HS-27A (cell line): ENCODE data around the gene PCBD2.
"Not testable (repeated sequence)": the region's sequence is repeated elsewhere in the genome, so short reads cannot be mapped to it uniquely, and the experiment has no call there.

Source experiments
- DNase-seq: peaks from one replicate; pipeline ENCODE4 v3.0.0-alpha.2; 2012; ENCODE audit warnings: low read depth, missing footprints

Gene PCBD2

DNA sequence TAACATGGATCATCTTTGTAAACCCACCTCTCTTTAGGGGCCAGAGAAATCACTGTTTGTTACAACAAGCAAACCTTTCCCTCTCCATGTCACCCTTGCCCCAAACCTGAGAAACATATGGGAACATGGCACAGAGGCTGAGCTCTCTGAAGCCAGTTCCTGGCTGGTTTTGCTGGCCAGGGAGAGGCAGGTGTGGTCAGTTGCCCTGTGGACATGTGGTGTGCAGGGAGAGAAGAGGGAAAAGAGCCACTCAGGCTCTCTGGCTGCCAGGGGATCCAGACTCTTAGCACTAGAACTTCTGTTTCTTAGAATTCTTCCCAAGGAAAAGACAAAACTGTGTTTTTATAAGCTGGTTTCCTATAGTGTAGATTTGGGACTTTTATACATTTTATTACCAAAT, 58.2 kb downstream of the PCBD2 start:
- DNase-seq = no peak

DNA sequence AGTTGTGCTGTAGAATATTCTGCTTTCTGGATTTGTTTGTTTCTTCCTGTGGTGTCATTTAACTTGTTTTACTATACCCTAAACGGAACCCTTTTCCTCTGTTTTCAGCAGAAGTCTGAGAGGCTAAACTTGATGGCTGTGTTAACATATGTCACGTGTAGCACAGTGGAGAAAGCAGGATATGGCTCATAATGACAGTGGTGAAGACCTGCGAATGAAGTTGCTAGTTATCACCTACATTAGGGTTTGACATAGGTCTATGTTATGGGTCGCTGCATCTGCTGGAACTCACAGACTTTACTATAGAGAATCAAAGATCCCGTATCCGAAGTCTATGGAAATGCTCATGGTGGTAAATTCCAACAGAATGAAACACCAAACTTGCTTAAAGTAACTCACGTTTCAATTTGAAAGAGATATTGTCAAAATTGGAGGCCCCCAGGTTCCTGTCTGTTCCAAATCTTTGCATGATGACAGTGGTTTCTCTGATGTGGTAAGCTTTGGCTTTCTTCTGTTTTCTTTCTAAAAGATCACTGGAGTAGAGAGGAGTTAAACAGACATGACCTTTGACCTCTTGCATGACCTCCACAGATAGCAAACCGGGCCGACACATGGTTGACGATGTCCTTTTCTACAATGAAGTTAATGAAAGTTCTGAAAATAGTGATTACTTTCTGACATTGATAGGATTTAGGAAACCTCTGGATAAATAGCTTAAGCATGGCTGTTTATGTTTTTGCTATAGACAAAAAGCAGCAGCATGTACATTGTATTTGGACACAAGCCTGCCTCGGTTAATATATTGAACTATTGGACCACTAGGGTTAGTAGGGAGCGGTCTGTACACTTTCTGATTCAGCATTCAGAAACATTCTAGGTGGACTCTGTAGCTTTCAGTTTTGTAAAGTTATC, 59.7 kb downstream of the PCBD2 start:
- no peak for DNase-seq

DNA sequence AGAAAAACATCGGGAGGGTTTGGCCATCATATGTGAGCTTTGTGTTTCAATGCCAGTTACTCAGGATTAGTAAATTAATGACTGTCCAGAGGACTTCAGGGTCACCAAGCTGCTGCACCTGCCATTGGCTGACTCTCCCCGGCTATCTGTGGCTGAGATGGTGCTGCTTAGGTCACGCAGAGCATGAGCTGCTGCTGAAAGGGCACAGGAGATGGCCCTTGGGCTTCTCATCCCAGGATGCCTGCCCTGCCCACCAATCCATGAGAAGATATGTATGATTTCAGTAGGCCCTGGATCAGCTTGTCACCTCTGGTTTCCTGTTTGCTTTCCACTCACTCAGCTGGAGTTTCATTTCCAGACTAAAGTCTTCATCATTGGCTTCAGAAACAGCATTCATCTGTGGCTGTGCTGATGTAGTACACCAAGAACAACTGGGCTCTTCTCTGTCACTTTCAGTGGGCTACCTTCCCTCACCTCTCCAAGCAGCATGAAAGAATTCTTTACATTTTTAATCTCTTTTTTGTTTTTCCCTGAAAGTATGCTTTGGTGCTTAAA, 60.4 kb downstream of the PCBD2 start:
- no peak for DNase-seq

DNA sequence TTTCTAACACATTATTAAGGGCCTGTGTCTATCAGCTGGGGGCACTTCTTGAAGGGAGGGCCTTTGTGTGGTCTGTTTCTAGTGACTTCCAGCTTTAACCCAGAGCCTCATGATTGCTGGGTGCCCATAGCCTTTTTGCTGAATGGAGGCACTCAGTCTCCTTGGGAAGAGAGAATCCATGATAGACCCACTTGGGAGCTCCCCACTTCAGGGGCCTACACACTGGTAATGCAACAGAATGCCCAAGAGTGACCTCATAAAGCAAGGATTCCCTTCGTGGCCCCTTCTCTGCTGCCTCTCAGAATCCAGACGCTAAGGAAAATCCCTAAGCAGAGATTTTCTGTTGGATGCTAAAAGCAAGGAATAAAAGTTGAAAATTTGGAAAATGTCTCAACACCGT, 62.7 kb downstream of the PCBD2 start, which contains the start of gene CATSPER3:
TSS of gene CATSPER3 (plus strand) at position 301 of the 400 bp plus-strand sequence. CDS start at position 386, 85 bp downstream.
- no peak for DNase-seq

DNA sequence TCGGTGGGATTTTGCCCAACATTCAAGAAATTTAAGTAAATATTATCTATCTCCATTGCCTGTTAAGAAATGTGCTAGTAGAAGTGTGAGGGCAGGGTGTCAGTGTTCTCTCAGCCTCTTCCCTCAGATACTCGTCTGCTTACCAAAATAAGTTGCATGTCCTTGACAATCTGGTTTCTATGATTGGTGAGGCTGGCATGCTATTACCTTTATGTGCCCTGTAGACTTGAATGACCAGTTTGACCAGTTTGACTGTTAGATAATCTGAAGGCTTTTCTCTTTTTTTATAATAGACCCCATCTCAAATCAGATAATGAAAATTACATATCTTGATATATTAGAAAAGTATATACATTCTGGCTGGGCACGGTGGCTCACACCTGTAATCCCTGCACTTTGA, 63.1 kb downstream of the PCBD2 start:
- DNase-seq = no peak

DNA sequence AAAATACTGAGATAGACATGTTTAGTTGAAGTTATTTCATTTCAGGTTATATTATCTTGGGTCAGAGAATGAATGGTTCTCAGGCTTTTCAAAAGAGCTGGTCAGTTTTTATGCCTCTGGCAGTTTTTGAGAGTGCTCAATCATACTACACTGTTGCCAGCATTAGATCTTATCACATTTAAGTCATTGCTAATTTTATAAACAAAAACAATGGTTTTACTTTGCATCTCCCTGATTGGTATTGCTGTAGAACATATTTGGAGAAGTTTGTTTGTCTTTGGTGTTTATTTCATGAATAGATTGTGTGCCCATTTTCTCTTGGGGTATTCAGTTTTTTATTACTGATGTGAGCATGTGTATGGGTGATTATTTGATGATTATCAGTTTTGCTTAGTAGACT, 64.2 kb downstream of the PCBD2 start:
- no peak for DNase-seq

DNA sequence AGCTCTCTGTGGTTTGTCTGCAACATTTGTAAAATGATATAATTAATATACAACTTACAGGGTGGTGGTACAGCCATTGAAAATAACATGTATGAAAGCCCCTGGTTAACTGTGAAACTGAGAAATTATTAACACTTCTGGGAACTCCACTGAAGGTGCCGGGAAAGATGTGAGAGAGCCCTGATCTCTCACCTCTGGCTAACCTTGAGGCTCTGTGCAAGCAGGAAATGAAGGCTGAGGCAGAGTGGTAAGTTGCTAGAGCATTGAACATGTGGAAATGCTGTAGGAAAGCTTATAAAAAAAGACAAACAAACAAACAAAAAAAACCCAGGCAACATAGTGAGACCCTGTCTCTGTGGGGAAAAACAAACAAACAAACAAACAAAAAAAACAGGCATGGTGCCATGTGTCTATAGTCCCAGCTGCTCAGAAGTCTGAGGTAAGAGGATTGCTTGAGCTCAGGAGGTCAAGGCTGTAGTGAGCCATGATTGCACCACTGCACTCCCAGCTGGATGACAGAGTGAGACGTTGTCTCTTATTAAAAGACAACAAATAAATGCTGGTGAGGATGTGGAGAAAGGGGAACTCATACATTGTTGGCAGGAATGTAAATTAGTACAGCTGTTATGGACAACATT, 70.3 kb downstream of the PCBD2 start:
- DNase-seq = no peak

DNA sequence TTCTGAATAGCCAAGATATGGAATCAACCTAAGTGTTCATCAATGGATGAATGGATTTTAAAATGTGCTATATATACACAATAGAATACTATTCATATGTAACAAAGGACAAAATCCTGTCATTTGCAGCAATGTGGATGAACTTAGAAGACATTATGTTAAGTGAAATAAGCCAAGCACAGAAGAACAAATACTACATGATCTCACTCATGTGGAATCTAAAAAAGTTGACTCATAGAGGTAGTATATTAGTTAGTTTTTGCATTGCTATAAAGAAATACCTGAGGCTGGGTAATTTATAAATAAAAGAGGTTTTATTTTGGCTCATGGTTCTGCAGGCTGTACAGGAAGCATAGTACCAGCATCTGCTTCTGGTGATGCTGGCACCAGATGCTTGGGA, 70.9 kb downstream of the PCBD2 start:
- no peak for DNase-seq

DNA sequence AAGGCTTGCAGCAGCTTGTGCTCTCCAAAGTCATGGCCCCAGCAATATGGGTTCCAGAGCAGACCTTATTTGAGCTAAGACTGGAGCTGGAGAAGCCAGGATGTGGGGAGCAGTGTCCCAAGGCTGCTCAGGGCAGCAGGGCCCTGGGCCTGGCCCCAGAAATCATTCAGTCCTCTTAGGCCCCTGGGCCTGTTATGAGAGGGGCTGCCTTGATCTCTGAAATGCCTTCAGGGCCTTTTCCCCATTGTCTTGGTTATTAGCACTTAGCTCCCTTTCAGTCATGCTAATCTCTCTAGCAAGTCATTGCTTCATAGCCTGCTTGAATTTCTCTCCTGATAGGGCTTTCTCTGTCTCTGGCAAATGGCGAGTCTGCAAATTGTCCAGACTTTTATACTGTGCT, 71.9 kb downstream of the PCBD2 start:
- no peak for DNase-seq

DNA sequence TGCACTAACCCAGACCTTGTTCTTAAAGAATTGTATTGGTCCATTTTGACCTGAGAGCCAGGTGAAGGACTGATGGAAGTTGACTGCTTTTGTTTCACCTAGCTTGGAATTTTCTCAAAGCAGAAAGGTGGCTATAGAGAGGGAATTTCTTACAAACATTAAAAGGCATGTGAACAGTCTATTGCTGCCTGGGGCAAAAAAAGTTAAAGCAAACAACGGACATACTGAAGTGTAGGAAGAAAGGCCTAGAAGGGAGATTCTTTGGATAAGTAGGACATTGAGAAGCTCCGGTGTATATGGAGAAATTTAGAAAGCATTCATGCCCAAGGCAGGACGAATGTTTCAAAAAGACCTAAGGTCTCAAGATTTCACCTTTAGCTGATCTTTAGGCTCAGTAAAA, 74.5 kb downstream of the PCBD2 start:
- no peak for DNase-seq

DNA sequence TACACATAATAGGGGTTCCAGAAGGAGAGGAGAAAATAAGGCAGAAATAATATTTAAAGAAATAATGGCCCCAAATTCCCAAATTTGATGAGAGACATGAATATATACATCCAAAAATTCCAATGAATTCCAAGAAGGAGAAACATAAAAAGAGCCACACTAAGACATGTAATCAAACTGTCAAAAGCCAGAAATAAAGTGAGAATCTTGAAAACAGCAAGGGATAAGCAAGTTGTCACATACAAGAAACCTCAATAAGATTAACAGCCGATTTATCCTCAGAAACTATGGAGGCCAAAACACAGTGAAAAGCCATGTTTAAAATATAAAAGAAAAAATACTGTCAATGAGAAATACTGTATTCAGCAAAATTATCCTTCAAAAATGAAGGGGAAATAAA, 77.3 kb downstream of the PCBD2 start:
- DNase-seq = no peak

DNA sequence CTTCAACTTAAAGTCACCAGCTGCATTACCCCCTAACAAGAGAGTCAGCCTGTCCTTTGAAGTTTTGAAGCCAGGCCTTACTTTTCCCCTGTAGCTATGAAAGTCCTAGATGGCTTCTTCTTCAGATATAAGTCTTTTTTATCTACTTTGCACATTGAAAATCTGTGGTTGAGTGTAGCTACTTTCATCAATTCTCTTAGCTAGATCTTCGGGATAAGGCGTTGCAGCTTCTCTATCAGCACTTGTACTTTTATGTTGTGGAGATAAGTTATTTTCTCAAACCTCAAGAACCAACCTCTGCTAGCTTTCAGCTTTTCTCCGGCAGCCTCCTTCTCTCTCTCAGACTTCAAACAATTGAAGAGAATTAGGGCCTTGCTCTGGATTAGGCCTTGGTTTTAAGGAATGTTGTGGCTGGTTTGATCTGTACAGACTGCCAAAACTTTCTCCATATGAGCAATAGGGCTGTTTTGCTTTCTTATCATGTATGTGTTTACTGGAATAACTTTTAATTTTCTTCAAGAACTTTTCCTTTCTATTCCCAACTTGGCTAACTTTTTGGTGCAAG, 84.4 kb downstream of the PCBD2 start:
- no peak for DNase-seq

DNA sequence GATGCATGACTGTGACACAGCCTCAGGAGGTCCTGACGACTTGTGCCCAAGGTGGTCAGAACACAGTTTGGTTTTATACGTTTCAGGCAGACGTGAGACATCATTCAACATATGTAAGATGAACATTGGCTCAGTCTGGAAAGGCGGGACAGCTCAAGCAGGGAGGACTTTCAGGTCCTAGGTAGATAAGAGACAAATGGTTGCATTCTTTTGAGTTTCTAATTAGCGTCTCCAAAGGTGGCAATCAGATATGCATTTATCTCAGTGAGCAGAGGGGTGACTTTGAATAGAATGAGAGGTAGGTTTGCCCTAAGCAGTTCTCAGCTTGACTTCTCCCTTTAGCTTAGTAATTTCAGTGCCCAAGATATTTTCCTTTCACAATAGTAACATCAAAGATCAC, 85.3 kb downstream of the PCBD2 start:
- not testable (repeated sequence) for DNase-seq

DNA sequence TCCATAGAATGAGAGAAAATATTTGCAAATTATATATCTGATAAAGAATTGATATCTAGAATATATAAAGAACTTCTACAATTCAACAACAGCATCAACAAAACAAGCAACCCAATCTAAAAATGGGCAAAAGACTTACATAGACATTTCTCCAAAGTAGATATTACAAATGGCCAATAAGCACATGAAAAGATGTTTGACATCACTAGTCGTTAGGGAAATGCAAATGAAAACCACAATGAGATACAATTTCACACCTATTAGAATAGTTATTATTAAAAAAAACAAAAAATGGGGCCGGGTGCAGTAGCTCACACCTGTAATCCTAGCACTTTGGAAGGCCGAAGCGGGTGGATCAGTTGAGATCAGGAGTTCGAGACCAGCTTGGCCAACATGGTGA, 87.2 kb downstream of the PCBD2 start:
- no peak for DNase-seq

DNA sequence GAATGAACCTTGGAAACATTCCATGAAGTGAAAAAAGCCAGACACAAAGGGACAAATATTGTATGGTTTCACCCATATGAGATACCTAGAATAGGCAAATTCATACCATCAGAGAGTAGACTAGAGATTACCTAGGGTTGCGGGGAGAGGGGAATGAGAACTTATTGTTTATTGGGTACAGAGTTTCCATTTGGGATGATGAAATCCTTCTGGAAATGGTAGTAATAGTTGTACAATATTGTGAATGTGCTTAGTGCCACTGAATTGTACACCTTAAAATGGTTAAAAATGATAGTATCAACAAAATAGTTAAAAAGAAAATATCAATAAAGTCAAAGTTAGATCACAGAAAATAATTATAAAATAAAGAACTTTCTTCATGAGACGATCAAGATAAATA, 88.2 kb downstream of the PCBD2 start:
- no peak for DNase-seq

DNA sequence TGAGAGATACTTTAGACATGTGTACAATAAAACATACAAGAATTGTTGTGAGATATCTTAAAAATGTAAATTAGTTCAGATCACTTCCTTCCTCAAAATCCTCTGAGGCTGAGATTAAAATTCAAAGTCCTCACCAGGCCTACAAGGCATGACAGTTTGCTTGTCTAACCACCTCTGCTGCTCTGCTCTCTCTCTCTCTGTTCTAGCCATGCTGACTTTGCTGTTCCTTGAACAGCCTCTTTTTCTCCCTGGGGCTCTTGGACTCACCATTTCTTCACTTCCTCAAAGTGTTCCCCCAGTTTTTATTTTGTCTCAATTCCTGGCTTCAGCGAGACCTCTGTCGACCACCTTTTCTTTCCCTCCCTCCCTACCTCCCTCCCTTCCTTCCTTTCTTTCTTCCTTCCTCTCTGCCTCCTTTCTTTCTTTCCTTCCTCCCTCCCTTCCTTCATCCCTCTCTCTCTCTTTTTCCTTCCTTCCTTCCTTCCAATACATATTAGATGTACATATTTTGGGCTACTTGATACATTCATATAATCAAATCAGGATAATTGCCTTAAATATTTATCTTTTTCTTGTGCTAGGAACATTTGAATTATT, 89.7 kb downstream of the PCBD2 start:
- DNase-seq = no peak

DNA sequence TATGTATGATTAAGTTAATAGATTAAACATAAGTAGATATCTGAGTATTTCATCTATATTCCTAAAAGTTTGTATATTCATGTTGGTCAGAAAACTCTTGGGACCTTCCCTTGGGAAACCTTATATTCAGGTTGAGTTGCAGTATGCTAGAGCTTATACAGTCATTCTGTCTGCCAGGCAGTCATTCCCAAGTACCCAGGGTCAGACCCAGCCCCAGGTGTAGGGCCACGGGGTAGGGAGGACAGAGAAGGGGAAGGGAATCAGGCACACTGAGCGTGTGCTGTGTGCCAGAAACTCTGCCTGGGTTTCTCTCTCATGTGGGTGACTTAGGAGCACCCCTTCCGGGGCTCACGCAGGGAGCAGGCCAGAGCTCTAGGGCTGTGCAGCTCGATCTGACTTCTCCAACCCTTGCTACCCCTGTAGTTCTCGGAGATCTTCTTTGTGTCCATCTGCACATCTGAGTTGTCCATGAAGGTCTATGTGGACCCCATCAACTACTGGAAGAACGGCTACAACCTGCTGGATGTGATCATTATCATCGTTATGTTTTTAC, 91.0 kb downstream of the PCBD2 start:
- no peak for DNase-seq

DNA sequence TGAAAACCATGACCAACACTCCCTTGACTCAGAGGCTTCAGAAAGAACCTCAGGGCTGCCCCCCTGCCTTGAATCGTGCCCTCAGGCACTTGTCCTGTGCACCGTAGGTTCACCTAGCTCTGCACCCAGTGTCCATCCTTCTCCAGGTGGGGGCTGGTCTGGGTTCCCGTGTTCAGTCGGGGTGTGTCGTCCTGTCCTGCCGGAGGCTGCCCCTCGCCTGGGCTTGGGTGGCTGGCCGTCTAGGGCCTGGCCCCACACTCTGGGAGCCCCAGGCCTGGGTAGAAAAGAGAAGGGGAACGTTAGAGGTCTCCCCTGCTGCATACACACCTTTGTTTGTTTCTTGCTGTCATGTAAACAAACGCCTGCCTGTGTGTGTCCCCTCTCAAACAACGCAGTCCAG, 92.1 kb downstream of the PCBD2 start:
- DNase-seq = no peak

DNA sequence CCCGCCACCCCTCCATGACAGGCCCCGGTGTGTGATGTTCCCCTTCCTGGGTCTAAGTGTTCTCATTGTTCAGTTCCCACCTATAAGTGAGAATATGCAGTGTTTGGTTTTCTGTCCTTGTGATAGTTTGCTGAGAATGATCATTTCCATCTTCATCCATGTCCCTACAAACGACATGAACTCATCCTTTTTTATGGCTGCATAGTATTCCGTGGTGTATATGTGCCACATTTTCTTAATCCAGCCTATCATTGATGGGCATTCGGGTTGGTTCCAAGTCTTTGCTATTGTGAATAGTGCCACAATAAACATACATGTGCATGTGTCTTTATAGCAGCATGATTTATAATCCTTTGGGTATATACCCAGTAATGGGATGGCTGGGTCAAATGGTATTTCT, 93.1 kb downstream of the PCBD2 start:
- not testable (repeated sequence) for DNase-seq

DNA sequence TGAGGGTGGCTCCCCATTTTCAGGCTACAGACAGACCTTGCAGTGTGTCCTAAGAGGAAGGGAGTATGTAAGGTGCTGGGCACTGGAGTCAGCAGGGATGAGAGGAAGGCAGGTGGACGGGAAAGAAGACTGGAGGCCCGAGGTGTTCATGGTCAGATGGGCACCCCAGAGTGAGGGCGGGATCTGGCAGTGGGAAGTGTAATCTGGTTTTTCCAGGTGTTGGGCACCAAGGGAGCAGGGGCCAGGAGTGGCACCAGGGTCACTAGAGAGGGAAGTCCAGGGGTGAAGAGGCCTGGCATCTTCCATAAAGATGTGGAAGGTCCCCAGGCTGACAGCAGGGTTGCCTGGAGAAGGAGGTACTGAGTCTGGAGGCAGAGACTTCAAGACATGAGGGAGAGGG, 99.4 kb downstream of the PCBD2 start:
- DNase-seq = no peak

DNA sequence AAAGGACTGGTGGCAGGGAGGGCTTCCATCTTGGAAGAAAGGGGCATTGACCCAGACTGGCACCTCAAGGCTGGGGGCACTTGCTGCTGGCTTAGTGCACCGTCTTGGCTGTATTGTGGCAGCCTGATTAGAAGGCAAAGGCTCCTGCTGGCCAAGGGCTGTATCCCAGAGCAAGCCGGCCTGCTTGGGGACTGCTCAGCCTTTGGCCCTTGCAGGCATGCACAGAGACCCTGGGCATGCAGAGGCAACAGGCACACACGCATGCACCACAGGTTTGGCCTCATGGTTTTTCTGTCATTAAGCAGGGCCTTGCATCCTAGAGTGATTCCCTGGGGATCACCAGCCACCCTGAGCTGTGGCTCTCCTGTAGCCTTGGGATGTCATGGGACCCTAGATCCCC, 100.1 kb downstream of the PCBD2 start:
- DNase-seq = no peak

DNA sequence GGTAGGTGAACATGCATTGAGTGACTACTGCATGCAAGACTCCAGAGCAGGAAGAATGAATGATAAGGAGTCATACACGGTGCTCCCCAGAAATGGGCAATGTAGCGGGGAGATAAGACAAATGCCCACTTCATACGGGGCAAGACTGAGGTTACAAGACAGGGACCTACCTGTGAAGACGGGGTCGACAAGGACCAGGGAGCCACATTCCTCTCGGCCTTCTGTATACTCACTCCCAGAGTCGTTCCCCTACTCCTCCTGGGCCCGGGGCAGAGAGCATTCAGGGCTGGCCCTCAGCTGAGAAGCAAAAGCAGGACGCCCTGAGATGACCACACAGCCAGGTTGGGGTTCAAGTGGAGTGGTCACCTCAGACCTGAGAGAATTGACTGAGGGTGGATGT, 102.4 kb downstream of the PCBD2 start:
- DNase-seq = no peak
